GM21447 (cell line): ENCODE results near the gene ADM2.
"Not testable (repeated sequence)": the region's sequence is repeated elsewhere in the genome, so short reads cannot be mapped to it uniquely, and the experiment has no call there.

ENCODE experiments used
- ATAC-seq: cut with Tn5 transposase; IDR thresholded peaks from one replicate; pipeline ENCODE4 v1.9.1; 2021; ENCODE audit not compliant: unreplicated experiment

Gene ADM2

GRCh38 chr22:50481440-50482106 lies at the start of gene ADM2:
Gene ADM2, plus strand, starts transcription at chr22:50481543. Its CDS starts 305 bp downstream, at chr22:50481848.
- ATAC-seq, result no peak

- ATAC-seq, result no peak
Measured at GRCh38 chr22:50432131-50432876, 49.0 kb upstream of the ADM2 start.

- not testable (repeated sequence) for ATAC-seq
Measured at GRCh38 chr22:50432877-50433510, 48.3 kb upstream of the ADM2 start.

- ATAC-seq, result no peak
Measured at GRCh38 chr22:50434849-50435248, 46.5 kb upstream of the ADM2 start.

GRCh38 chr22:50435291-50436014 lies 45.9 kb upstream of the ADM2 start:
- no peak for ATAC-seq

- no peak for ATAC-seq
Measured at GRCh38 chr22:50436015-50436830, 45.1 kb upstream of the ADM2 start.

GRCh38 chr22:50436841-50437341 lies 44.5 kb upstream of the ADM2 start:
- ATAC-seq, result no peak

- ATAC-seq, result no peak
Measured at GRCh38 chr22:50437511-50438304, 43.6 kb upstream of the ADM2 start.

- ATAC-seq, result no peak
Measured at GRCh38 chr22:50438305-50439275, 42.8 kb upstream of the ADM2 start.

- ATAC-seq, result no peak
Measured at GRCh38 chr22:50439314-50439870, 42.0 kb upstream of the ADM2 start.

- no peak for ATAC-seq
Measured at GRCh38 chr22:50439871-50440331, 41.4 kb upstream of the ADM2 start.

- ATAC-seq, result no peak
Measured at GRCh38 chr22:50440544-50441249, 40.6 kb upstream of the ADM2 start.

- no peak for ATAC-seq
Measured at GRCh38 chr22:50441428-50441993, 39.8 kb upstream of the ADM2 start.

GRCh38 chr22:50443197-50443596 lies 38.1 kb upstream of the ADM2 start:
- no peak for ATAC-seq

- no peak for ATAC-seq
Measured at GRCh38 chr22:50443801-50444625, 37.3 kb upstream of the ADM2 start.

- no peak for ATAC-seq
Measured at GRCh38 chr22:50444663-50445062, 36.7 kb upstream of the ADM2 start.
